ENCODE results near the gene MUC6.

GRCh38 chr11:1010551-1011319 is 25.8 kb downstream of the MUC6 start:
- TF ChIP-seq YY1 (IDR thresholded peaks at IDR 0.05; ENCODE audit: low read depth) (no peak), ZBTB7A (IDR thresholded peaks at IDR 0.05; ENCODE audit: low read depth) (no peak), EP300 (IDR thresholded peaks at IDR 0.05; ENCODE audit: borderline replicate concordance) (no peak)

Measured in Ishikawa (cell line).